Measurements from ENCODE around the gene PDIA4.

PDIA4 gene

GRCh38 chr7:149028346-149029109, at the start of gene PDIA4:
Gene PDIA4, minus strand, starts transcription at chr7:149028505. Its CDS starts 97 bp downstream, at chr7:149028408.
- in situ Hi-C loops (cut with MboI; ENCODE audit: low sequenced_read_pairs, unreplicated experiment), result no loop called here
- TF ChIP-seq CTCF (IDR thresholded peaks at IDR 0.05; ENCODE audit: borderline replicate concordance, control extremely low read depth, extremely low read depth, insufficient read depth, missing control alignments), result peak; percentile 5
- peak; percentile 99 for DNase-seq (ENCODE audit: low spot score)

- DNase-seq (ENCODE audit: low spot score), result no peak
- in situ Hi-C loops (cut with MboI; ENCODE audit: low sequenced_read_pairs, unreplicated experiment), result no loop called here
- TF ChIP-seq CTCF (IDR thresholded peaks at IDR 0.05; ENCODE audit: borderline replicate concordance, control extremely low read depth, extremely low read depth, insufficient read depth, missing control alignments), result no peak
Observed at GRCh38 chr7:149077594-149077993, 49.3 kb upstream of the PDIA4 start.

GRCh38 chr7:149075286-149075685, 47.0 kb upstream of the PDIA4 start:
- DNase-seq (ENCODE audit: low spot score), result no peak
- in situ Hi-C loops (cut with MboI; ENCODE audit: low sequenced_read_pairs, unreplicated experiment), result no loop called here
- no peak for TF ChIP-seq CTCF (IDR thresholded peaks at IDR 0.05; ENCODE audit: borderline replicate concordance, control extremely low read depth, extremely low read depth, insufficient read depth, missing control alignments)

- no peak for TF ChIP-seq CTCF (IDR thresholded peaks at IDR 0.05; ENCODE audit: borderline replicate concordance, control extremely low read depth, extremely low read depth, insufficient read depth, missing control alignments)
Observed at GRCh38 chr7:149074116-149074885, 46.0 kb upstream of the PDIA4 start.

GRCh38 chr7:149072438-149072775, 44.1 kb upstream of the PDIA4 start:
- no peak for TF ChIP-seq CTCF (IDR thresholded peaks at IDR 0.05; ENCODE audit: borderline replicate concordance, control extremely low read depth, extremely low read depth, insufficient read depth, missing control alignments)
- no peak for DNase-seq (ENCODE audit: low spot score)
- in situ Hi-C loops (cut with MboI; ENCODE audit: low sequenced_read_pairs, unreplicated experiment), result no loop called here

More at GRCh38 chr7:149074116-149074885, 46.0 kb upstream of the PDIA4 start:
- DNase-seq (ENCODE audit: low spot score), result no peak
- in situ Hi-C loops (cut with MboI; ENCODE audit: low sequenced_read_pairs, unreplicated experiment), result no loop called here

GRCh38 chr7:149071641-149072437, 43.5 kb upstream of the PDIA4 start:
- in situ Hi-C loops (cut with MboI; ENCODE audit: low sequenced_read_pairs, unreplicated experiment), result no loop called here
- DNase-seq (ENCODE audit: low spot score), result no peak
- no peak for TF ChIP-seq CTCF (IDR thresholded peaks at IDR 0.05; ENCODE audit: borderline replicate concordance, control extremely low read depth, extremely low read depth, insufficient read depth, missing control alignments)

Data from GM13976 (cell line).